Non-pigmented ciliary epithelial cell (primary cell): ENCODE results near the gene NCOA1.
"Not testable (repeated sequence)": the region's sequence is repeated elsewhere in the genome, so short reads cannot be mapped to it uniquely, and the experiment has no call there.

Experiments
- DNase-seq: peaks from one replicate; pipeline ENCODE4 v3.0.0-alpha.2; 2010; ENCODE audit warnings: low read depth

NCOA1 gene

DNA sequence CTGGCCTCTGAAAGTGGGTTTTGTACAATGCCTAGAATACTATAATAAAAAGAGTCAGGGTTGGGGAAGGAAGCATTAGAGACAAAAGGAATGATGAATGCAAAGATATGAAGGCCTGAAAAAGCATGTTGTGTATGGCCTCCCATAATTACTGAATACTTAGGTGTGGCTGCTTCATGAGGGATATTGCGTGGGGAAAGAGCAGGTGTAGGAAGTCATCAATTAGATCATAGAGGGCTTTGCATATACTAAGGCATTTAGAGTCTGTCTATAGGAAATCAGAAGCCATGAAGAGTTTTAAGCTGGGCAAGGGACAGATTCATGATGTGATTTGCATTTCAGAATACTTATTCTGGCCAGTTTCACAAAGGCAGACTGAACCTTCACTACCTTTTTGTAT lies 48.2 kb downstream of the NCOA1 start:
- no peak for DNase-seq

DNA sequence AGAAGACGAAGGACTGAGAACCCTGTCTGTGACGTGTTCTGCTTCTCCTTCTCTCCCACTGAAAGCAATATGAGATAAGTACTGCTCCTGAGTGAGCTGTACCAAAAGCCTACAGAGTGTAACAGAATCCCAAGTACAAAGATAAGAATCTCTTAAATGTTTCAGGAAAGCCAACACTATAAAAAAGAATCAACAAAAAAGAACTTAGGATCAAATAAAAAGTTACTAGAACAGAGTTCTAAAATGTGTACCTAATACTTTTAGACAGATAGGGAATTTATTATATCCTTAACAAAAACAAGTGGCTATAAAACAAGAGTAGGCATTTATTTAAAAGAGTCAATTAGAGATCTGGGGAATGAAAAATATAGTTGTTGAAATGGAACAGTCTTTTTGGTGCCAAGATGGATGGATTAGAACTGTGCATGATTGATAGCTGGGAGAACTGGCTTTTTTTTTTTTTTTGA lies 49.0 kb downstream of the NCOA1 start:
- no peak for DNase-seq

- DNase-seq, result no peak
Measured at GRCh38 chr2:24541621-24542020, 50.6 kb downstream of the NCOA1 start.

DNA sequence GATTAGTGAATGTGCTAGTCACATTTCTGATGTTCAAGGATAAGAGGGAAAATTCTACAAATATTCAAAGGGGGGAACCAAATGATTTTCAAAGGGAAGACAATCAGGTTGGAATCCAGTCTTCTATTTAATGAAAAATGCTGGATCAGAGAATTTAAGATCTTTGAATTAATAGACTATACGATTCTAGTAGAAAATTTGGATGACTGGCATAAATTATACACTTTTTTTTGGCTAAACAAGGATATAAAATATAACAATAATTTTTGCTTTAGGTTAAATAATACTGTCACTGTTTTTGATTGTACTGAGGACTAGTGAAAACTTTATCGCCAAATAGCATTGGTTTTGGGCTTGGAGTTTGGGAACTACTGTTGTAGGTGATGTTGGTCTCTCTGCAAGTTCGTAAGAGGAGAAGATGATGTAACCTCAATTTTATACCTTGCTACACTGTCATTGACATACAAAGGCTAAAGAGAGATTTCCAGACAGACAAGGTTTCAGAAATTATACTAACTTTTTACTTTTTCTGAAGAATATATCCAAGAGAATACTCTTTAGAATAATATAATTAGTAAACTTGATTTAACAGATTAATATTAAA lies 51.3 kb downstream of the NCOA1 start:
- no peak for DNase-seq

DNA sequence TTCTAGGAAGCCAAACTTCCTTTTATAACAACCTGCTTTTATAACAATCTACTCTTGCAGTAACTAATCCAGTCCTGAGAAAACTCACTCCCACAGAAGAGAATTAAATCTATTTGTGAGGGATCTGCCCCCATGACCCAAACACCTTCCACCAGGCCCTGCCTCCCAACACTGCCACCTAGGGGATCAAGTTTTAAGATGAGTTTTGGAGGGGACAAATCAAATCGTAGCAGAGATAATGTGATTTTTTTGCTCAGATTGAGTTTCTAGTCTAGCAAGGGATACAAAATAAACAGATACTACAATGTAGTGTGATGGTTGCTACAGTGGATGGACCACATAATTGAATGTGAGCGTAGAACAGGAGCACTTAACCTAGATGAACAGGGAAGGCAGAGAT lies 52.2 kb downstream of the NCOA1 start:
- no peak for DNase-seq

- no peak for DNase-seq
Measured at GRCh38 chr2:24544456-24545115, 53.5 kb downstream of the NCOA1 start.

DNA sequence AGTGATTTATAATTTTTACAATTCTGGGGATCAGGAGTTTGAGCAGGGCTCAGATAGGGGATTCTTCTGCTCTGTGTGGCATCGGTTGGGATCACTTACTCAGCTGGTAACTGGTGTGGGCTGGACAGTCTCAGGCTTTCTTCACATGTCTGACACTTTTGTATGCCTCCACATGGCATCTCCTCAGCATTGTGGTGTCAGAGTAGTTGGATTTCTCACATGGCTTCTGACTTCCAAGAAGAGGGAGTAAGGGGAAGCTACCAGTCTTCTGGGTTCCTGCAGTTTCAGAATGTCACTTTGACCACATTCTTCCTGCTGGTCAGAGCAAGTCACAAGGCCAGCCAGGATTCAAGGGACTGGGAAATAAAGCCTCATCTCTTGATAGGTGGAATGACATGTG lies 55.6 kb downstream of the NCOA1 start:
- DNase-seq, result no peak

GRCh38 chr2:24548058-24548457 lies 57.0 kb downstream of the NCOA1 start:
- DNase-seq, result no peak

DNA sequence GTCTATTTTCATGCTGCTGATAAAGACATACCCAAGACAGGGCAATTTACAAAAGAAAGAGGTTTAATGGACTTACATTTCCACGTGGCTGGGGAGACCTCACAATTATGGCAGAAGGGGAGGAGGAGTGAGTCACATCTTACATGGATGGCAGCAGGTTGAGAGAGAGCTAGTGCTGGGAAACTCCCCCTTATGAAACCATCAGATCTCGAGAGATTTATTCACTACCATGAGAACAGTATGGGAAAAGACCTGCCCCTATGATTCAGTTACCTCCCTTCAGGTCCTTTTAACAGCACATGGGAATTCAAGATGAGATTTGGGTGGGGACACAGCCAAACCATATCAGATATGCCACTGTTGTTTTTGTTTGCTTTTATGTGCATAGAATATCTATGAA lies 59.2 kb downstream of the NCOA1 start:
- not testable (repeated sequence) for DNase-seq

DNA sequence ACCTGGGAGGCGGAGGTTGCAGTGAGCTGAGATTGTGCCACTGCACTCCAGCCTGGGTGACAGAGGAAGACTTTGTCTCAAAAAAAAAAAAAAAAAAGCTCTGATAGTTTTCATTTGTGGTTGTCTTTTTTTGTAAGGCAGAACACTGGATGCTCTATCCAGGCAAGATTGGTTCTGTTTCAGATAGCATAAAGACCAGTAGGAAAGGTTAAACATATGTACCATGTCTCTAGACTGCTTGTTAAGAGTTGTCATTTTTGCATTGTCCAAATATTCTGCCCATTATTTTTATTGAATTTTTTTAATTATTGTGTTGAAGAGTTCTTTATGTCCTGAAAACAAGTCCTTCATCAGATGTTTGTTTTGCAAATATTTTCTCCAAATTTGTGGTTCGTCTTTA lies 60.0 kb downstream of the NCOA1 start:
- no peak for DNase-seq

- DNase-seq, result no peak
Measured at GRCh38 chr2:24552836-24553235, 61.8 kb downstream of the NCOA1 start.

GRCh38 chr2:24558781-24559472 lies 67.9 kb downstream of the NCOA1 start:
- no peak for DNase-seq

DNA sequence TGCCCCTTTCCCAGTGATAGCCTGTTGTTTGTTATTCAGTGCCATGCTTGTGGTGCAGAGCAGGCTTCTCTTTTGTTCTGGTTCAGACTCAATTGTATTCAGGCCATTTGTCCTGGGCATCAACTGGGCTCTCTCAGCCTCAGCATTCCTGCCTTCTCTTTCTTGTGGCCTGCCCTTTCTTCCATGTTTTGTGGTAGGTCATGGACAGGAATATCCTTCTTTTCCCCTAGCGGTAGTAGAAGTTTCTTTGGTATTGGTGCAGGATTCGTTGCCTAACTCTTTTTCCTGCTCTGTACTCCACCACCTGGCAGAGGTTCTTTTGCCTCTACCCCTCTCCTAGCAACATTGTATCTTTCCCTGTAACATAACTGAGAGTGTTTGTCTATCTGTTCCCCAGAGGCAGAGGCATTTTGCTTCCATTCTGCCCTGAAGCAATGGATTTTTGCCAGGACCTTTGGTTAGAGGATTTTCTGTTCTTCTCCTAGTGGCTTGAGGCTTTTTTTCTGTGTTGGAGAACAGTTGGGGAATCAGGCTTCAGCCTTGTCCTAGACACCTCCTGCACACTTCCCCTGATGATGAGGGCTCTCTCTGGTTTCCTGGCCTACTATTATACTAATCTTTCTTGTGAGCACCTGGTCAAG lies 68.5 kb downstream of the NCOA1 start:
- no peak for DNase-seq

DNA sequence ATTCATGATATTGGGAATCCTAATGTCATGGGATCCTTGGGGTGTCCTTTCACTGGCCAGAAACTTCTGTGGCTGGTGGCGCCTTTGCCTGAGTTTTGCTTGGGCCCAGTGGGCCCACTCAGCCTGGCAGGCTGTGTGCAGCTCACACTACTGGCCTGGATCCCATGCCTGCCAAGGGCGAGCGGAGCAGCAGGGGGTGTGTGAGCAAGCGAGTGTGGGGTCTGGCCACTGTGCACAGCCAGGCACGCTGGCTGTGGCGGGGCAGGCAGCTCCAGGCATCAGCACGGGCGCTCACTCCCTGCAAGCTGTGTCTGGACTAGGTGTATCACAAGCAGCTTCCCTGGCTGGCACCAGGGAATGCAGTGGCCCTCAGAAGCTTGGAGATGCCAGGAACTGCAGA lies 74.5 kb downstream of the NCOA1 start:
- no peak for DNase-seq

DNA sequence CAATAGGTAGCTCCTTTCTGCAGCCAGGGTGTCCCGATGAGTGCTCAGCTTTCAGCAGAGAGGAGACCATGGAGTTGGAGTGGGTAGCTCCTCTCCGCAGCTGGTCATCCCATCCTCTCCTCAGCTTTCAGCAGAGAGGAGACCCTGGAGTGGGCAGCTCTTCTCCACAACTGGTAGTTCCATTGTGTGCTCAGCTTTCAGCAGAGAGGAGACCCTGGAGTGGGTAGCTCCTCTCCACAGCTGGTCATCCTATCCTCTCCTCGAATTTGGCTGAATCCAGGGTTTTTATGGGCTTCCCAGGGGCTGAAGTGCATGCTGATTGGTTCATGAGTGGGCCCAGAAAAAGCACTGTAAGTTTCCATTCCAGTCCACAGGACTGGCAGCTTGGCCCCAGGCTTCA lies 75.2 kb downstream of the NCOA1 start:
- no peak for DNase-seq

GRCh38 chr2:24566630-24567029 lies 75.6 kb downstream of the NCOA1 start:
- DNase-seq, result no peak

DNA sequence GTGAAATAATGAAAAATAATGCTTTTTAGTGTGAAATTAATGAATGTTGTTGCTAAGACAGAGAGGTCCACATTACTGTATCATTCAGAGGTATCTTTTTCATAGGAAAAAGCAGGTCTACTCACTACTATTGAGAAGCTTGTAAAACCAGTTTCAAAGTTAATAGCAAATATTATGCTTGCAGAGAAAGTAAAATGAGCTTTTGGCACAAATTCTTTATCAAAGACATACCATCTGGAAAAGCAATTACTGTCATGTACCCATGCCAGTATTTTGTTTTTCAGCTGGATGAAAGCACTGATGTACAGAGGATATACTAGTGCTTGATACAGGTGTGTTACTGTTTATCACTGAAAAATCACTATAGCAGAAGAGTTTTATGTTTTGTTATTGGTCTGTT lies 77.5 kb downstream of the NCOA1 start:
- DNase-seq, result no peak

DNA sequence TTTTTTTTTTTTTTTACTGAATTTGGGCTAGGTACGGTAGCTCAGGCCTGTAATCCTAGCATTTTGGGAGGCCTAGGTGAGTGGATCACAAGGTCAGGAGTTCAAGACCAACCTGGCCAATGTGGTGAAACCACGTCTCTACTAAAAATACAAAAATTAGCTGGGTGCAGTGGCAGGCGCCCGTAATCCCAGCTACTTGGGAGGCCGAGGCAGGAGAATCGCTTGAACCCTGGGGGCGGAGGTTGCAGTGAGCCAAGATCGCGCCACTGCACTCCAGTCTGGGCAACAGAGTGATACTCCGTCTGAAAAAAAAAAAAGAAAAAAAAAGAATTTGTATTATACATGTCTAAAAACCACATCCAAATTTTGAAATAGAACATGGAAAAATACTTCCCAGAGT lies 78.5 kb downstream of the NCOA1 start:
- DNase-seq, result not testable (repeated sequence)

DNA sequence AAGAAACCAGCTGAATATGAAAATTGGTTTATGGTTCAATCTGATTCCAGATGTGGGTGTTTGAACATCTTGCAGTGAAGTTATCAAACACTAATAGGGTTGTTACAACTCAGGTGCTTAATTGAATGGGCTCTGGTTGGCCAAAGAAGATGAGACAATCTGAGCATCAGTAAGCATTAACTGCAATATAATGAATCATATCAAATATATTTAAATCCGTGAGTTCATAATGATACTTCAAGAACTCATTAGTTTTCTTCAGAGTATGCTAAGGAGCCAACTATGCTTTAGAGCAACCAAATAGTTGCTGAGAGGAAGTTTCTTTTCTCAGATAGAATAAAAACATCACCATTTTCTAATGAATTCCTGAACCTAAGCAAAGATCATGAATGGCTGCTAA lies 79.2 kb downstream of the NCOA1 start:
- no peak for DNase-seq

GRCh38 chr2:24571828-24572442 lies 80.9 kb downstream of the NCOA1 start:
- DNase-seq, result no peak

- DNase-seq, result no peak
Measured at GRCh38 chr2:24576146-24576545, 85.1 kb downstream of the NCOA1 start.

DNA sequence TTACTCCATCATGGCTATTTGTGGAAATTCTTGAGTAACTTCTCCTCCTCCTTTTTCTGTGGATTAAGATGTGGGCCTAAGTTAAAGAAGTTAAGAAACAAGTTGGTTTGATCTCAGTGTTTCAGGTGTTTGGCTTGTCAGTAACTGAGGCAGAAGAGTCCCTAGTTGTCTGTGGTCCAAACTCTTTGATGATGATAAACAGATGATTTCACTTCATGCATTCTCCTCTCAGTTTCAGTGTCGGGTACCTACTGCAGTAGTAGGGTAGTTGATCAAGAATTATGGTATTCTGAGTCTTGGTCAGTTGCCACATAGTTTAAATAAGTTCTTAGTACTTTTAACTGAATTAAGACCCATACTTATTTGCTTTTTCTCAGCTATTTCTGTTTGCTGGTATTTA lies 85.6 kb downstream of the NCOA1 start:
- DNase-seq, result no peak

GRCh38 chr2:24577481-24577880 lies 86.4 kb downstream of the NCOA1 start:
- DNase-seq, result no peak
